A673 (cell line): ENCODE results near the gene IFT57. TPM values are rescaled to one million over a fixed set of nuclear protein-coding genes. Genes with fewer than 3 reads are reported as not detected.

Experiments used
- BruUV-seq: library from RNA; stranded (reverse); fragments of 400-500 nt; replicated peaks from 2 replicates; lab custom pipeline; 2021; lab: Mats Ljungman, UMichigan
- CTCF ChIA-PET: fragments of 300-600 bp; sonication (Branson Sonifier 250); formaldehyde crosslinking; loops from one replicate; lab custom pipeline; 2022; ENCODE audit warnings: antibody characterized with exemption; lab: Charles Lee
- POLR2A ChIA-PET: fragments of 300-600 bp; sonication (Branson Sonifier 250); formaldehyde crosslinking; loops from one replicate; lab custom pipeline; 2022; ENCODE audit warnings: antibody characterized with exemption; ENCODE audit not compliant: low non-redundant PET; lab: Charles Lee
- DNase-seq: peaks from one replicate; pipeline ENCODE4 v3.0.0-alpha.2; 2015; ENCODE audit warnings: low spot score
- H3K27ac ChIP-seq: fragments of 200-600 bp; sonication (generic); 2 replicates; pipeline ENCODE4 v1.5.1; 2016; ENCODE audit warnings: mixed run types, low read depth, mild to moderate bottlenecking, mixed read lengths, antibody characterized with exemption, low read length; ENCODE audit not compliant: poor library complexity, severe bottlenecking
- H3K27me3 ChIP-seq: fragments of 200-600 bp; sonication (generic); replicated peaks from 2 replicates; pipeline ENCODE4 v1.6.1; 2017; ENCODE audit warnings: mixed run types, low read depth, mild to moderate bottlenecking, mixed read lengths, antibody characterized with exemption, low read length; ENCODE audit not compliant: insufficient read depth, poor library complexity
- H3K36me3 ChIP-seq: fragments of 200-600 bp; sonication (generic); 2 replicates; pipeline ENCODE4 v1.6.1; 2016; ENCODE audit warnings: mixed run types, mild to moderate bottlenecking, mixed read lengths, antibody characterized with exemption, low read length; ENCODE audit not compliant: insufficient read depth, poor library complexity, severe bottlenecking
- H3K4me1 ChIP-seq: fragments of 200-600 bp; sonication (generic); 2 replicates; pipeline ENCODE4 v1.6.1; 2017; ENCODE audit warnings: mixed run types, mild to moderate bottlenecking, mixed read lengths, antibody characterized with exemption, low read length; ENCODE audit not compliant: insufficient read depth, poor library complexity, severe bottlenecking
- H3K4me3 ChIP-seq: fragments of 200-600 bp; sonication (generic); 2 replicates; pipeline ENCODE4 v1.5.1; 2016; ENCODE audit warnings: low read depth, mixed run types, mild to moderate bottlenecking, mixed read lengths, low read length; ENCODE audit not compliant: poor library complexity, severe bottlenecking
- H3K9me3 ChIP-seq: fragments of 200-600 bp; sonication (generic); 2 replicates; pipeline ENCODE4 v1.6.1; 2016; ENCODE audit warnings: mixed run types, low read depth, mild to moderate bottlenecking, mixed read lengths, antibody characterized with exemption, low read length; ENCODE audit not compliant: poor library complexity, severe bottlenecking
- EZH2 ChIP-seq: fragments of 200-600 bp; sonication (generic); IDR thresholded peaks from 2 replicates; pipeline ENCODE4 v1.6.1; 2017; ENCODE audit warnings: borderline replicate concordance, low read depth, mild to moderate bottlenecking, mixed read lengths, antibody characterized with exemption, low read length; ENCODE audit not compliant: poor library complexity, severe bottlenecking
- intact Hi-C: fragments of 100-400 bp; cut with micrococcal nuclease; formaldehyde crosslinking; loops from one replicate; pipeline ENCODE4 v1.10.0; 2022; ENCODE audit not compliant: unreplicated experiment
- total RNA-seq: library from RNA; stranded (reverse); gene quantifications from 2 replicates; pipeline ENCODE4 v1.2.3, GENCODE V29; 2021
- TF ChIP-seq, protein P1 (sequence below): fragments of 300-800, 200-600 bp; sonication (generic); conservative IDR thresholded peaks from 2 replicates; pipeline ENCODE4 v1.5.1; 2017; ENCODE audit warnings: low read depth, mild to moderate bottlenecking, antibody characterized with exemption, low read length, moderate library complexity, mixed read lengths

The IFT57 gene
- total RNA-seq, 1 experiment from 2014 or later: 40.9 TPM

DNA sequence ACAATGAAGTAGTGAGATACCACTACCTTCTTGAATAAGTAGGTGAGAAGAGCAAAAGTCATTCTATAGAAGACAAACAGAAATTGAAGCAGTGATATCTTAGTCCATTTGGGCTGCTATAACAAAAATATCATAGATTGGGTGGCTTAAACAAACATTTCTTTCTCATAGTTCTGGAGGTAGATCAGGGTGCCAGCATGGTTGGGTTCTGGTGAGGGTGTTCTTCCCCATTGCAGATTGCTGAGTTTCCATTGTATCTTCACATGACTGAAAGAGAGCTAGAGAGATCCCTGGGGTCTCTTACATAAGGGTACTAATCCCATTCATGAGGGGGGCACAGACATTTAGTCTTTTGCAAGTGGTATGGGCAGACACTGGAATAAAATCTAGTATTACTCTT is 32.9 kb upstream of the IFT57 start:
- no peak overlapping the region for H3K4me3 ChIP-seq
- BruUV-seq: no TSS peak
- intact Hi-C loops: no loop called here
- TF ChIP-seq, protein P1, sequence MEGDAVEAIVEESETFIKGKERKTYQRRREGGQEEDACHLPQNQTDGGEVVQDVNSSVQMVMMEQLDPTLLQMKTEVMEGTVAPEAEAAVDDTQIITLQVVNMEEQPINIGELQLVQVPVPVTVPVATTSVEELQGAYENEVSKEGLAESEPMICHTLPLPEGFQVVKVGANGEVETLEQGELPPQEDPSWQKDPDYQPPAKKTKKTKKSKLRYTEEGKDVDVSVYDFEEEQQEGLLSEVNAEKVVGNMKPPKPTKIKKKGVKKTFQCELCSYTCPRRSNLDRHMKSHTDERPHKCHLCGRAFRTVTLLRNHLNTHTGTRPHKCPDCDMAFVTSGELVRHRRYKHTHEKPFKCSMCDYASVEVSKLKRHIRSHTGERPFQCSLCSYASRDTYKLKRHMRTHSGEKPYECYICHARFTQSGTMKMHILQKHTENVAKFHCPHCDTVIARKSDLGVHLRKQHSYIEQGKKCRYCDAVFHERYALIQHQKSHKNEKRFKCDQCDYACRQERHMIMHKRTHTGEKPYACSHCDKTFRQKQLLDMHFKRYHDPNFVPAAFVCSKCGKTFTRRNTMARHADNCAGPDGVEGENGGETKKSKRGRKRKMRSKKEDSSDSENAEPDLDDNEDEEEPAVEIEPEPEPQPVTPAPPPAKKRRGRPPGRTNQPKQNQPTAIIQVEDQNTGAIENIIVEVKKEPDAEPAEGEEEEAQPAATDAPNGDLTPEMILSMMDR: no peak
- TF ChIP-seq EZH2: no peak
- H3K9me3 ChIP-seq: no peaks in the 10 kb centered on the region
- no peaks in the 10 kb centered on the region for H3K27me3 ChIP-seq
- no peak overlapping the region for H3K27ac ChIP-seq
- CTCF ChIA-PET: no interaction called here
- POLR2A ChIA-PET: no interaction called here
- no peaks in the 10 kb centered on the region for H3K36me3 ChIP-seq
- peaks cover 10% of the 10 kb centered on the region for H3K4me1 ChIP-seq
- no peak for DNase-seq

DNA sequence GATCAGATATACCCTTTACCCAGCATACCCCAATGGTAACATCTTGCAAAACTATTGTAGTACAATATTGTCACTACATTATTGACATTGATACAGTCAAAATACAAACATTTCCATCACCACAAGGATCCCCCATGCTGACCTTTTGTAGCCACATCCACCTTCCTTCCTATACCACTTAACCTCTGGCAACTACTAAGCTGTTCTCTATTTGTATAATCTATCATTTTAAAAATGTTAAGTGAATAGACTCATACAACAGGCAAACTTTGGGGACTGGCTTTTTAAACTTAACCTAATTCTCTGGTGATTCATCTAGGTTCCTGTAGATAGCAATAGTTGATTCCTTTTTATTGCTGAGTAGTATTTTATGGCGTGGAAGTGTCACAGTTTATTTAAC is 29.6 kb upstream of the IFT57 start:
- intact Hi-C loops: no loop called here
- ChIA-PET CTCF (no interaction called here), POLR2A (no interaction called here)
- Histone ChIP-seq H3K36me3 (no peaks in the 10 kb centered on the region), H3K4me3 (no peak overlapping the region), H3K27ac (no peak overlapping the region), H3K27me3 (no peaks in the 10 kb centered on the region), H3K4me1 (peaks cover 6% of the 10 kb centered on the region), H3K9me3 (no peaks in the 10 kb centered on the region)
- DNase-seq: no peak
- no TSS peak for BruUV-seq
- TF ChIP-seq EZH2: no peak
- TF ChIP-seq, protein P1: no peak

DNA sequence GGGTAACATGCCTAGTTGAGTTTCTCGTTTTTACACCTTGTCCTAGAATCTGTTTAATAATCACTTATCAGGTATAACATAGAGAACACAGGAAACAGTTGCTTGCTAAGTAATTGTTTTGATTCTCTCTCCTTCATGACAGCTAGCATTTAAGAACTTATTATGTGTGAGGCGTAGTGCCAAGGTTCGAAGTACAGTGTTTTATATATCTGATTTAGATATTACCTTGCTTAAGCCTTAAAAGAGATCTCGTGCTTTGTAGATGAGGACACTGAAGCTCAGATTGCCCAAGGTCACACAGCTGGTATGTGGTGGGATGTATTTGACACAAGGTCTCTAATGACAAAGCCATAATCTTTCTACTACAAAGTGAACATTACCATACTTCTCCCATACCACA is 29.0 kb upstream of the IFT57 start:
- no TSS peak for BruUV-seq
- TF ChIP-seq, protein P1: no peak
- TF ChIP-seq EZH2: no peak
- CTCF ChIA-PET: no interaction called here

More for the DNA sequence above, 29.0 kb upstream of the IFT57 start:
- peaks cover under 1% of the 10 kb centered on the region for H3K4me1 ChIP-seq
- no peak for DNase-seq
- no peaks in the 10 kb centered on the region for H3K36me3 ChIP-seq
- H3K4me3 ChIP-seq: no peak overlapping the region
- H3K27ac ChIP-seq: no peak overlapping the region
- no peaks in the 10 kb centered on the region for H3K9me3 ChIP-seq
- intact Hi-C loops: no loop called here
- no peaks in the 10 kb centered on the region for H3K27me3 ChIP-seq
- POLR2A ChIA-PET: interaction anchor here (0.6 kb wide), 1 partner anchor 106 kb away, joined by 6 read pairs; no protein-coding TSS in a partner anchor
